ENCODE measurements around the gene ARHGAP21. TPM values are rescaled to one million over a fixed set of nuclear protein-coding genes. Genes with fewer than 3 reads are reported as not detected.

ARHGAP21 gene
- total and polyA plus RNA-seq, 3 donors from 2014 or later = 44.3 to 69.2 (median 66.9) TPM

- intact Hi-C loops (cut with DNase I; ENCODE audit: low total_unique reads) = no loop called here
- TF ChIP-seq POLR2A (IDR thresholded peaks at IDR 0.05) = no peak
- no peak for TF ChIP-seq CTCF (IDR thresholded peaks at IDR 0.05)
- WGBS, 2 donors = 92 to 93% methylated on average over 6 of the region's 6 CpGs
These were observed 79.9 kb downstream of the ARHGAP21 start for GRCh38 chr10:24643679-24644209.

GRCh38 chr10:24642921-24643678 lies 80.6 kb downstream of the ARHGAP21 start:
- Histone ChIP-seq H3K27me3 (no peaks in the 10 kb centered on the region), H3K27ac (no peak overlapping the region), H3K9me3 (no peaks in the 10 kb centered on the region), H3K36me3 (ENCODE audit: low read depth, missing control alignments) (no peaks in the 10 kb centered on the region), H3K4me1 (no peaks in the 10 kb centered on the region), H3K4me3 (no peak overlapping the region)
- 53 to 60% methylated on average over 6 of the region's 6 CpGs for WGBS, 2 donors
- TF ChIP-seq CTCF (IDR thresholded peaks at IDR 0.05) = peak; percentile 49 to 70 (median 60)
- no peak for TF ChIP-seq POLR2A (IDR thresholded peaks at IDR 0.05)
- intact Hi-C loops (cut with DNase I; ENCODE audit: low total_unique reads) = no loop called here
- no peak for DNase-seq

More at GRCh38 chr10:24643679-24644209, 79.9 kb downstream of the ARHGAP21 start:
- no peak for DNase-seq
- Histone ChIP-seq H3K36me3 (ENCODE audit: low read depth, missing control alignments) (no peaks in the 10 kb centered on the region), H3K4me1 (no peaks in the 10 kb centered on the region), H3K4me3 (no peak overlapping the region), H3K9me3 (no peaks in the 10 kb centered on the region), H3K27ac (no peak overlapping the region), H3K27me3 (no peaks in the 10 kb centered on the region)

- Histone ChIP-seq H3K4me1 (peaks cover 4% of the 10 kb centered on the region), H3K9me3 (no peaks in the 10 kb centered on the region), H3K36me3 (ENCODE audit: low read depth, missing control alignments) (no peaks in the 10 kb centered on the region), H3K27ac (no peak overlapping the region), H3K27me3 (no peaks in the 10 kb centered on the region), H3K4me3 (no peak overlapping the region)
- 90 to 96% methylated on average over 1 of the region's 1 CpG for WGBS, 2 donors
- TF ChIP-seq CTCF (IDR thresholded peaks at IDR 0.05) (no peak), POLR2A (IDR thresholded peaks at IDR 0.05) (no peak)
- intact Hi-C loops (cut with DNase I; ENCODE audit: low total_unique reads) = no loop called here
- no peak for DNase-seq
These were observed 84.6 kb downstream of the ARHGAP21 start for GRCh38 chr10:24639124-24639523.

GRCh38 chr10:24625778-24626177 lies 97.9 kb downstream of the ARHGAP21 start:
- intact Hi-C loops (cut with DNase I; ENCODE audit: low total_unique reads) = no loop called here
- Histone ChIP-seq H3K4me3 (no peak overlapping the region), H3K27ac (no peak overlapping the region), H3K27me3 (no peaks in the 10 kb centered on the region), H3K36me3 (ENCODE audit: low read depth, missing control alignments) (no peaks in the 10 kb centered on the region), H3K4me1 (no peaks in the 10 kb centered on the region), H3K9me3 (no peaks in the 10 kb centered on the region)
- DNase-seq = no peak
- WGBS, 2 donors = 93 to 94% methylated on average over 4 of the region's 4 CpGs
- no peak for TF ChIP-seq POLR2A (IDR thresholded peaks at IDR 0.05)
- TF ChIP-seq CTCF (IDR thresholded peaks at IDR 0.05) = no peak

Data from testis (tissue), 3 donors.